ENCODE data around the gene FLRT1. TPM values are rescaled to one million over a fixed set of nuclear protein-coding genes. Genes with fewer than 3 reads are reported as not detected.

Gene FLRT1
- total RNA-seq, 4 donors from 2014 or later: 0.32 to 1.4 (median 0.90) TPM

DNA sequence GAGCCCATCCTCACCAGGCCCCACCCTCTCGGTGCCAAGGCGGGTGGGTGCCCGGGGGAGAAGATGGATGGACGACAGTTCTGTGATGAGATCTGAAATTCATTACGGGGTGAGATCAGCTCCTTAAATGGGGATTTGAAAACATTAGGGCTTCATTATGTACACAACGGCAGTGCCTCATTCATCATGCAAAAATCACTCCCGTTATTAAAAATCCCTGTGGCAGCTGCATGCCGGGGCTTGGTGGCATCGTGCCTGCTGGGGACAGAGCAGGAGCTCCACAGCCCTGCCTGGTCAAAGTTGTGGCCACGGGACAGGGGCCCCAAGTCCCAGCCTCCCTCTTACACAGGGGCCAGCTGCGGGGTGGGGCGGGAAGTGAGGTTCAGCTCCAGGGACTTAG lies 29.3 kb upstream of the FLRT1 start:
- in situ Hi-C loops (cut with MboI; ENCODE audit: low pct_ligation_motif_present in 1 of 4, low pct_unique_long_range_greater_than_20kb in 1 of 4, low sequenced_read_pairs in 3 of 4) (loop anchor here in 1 of 4 donors (10.0 kb wide), 1 partner anchor 138 kb away; no protein-coding TSS in a partner anchor), intact Hi-C loops (cut with DNase I; ENCODE audit: low total_unique reads) (no loop called here)
- DNase-seq: no peak
- Histone ChIP-seq H3K27me3 (peaks cover 9% of the 10 kb centered on the region), H3K4me3 (no peak overlapping the region), H3K36me3 (no peaks in the 10 kb centered on the region), H3K4me1 (peaks cover 0 to 17% (median 13%) of the 10 kb centered on the region in 4 donors), H3K27ac (no peak overlapping the region), H3K9me3 (no peaks in the 10 kb centered on the region)
- 62 to 63% methylated on average over 10 to 12 of the region's 12 CpGs for WGBS, 2 donors (ENCODE audit: low coverage in 1 of 2)
- TF ChIP-seq EP300 (IDR thresholded peaks at IDR 0.05; ENCODE audit: low read depth) (no peak), CTCF (IDR thresholded peaks at IDR 0.05) (no peak), POLR2AphosphoS5 (IDR thresholded peaks at IDR 0.05) (no peak), POLR2A (IDR thresholded peaks at IDR 0.05) (no peak)

DNA sequence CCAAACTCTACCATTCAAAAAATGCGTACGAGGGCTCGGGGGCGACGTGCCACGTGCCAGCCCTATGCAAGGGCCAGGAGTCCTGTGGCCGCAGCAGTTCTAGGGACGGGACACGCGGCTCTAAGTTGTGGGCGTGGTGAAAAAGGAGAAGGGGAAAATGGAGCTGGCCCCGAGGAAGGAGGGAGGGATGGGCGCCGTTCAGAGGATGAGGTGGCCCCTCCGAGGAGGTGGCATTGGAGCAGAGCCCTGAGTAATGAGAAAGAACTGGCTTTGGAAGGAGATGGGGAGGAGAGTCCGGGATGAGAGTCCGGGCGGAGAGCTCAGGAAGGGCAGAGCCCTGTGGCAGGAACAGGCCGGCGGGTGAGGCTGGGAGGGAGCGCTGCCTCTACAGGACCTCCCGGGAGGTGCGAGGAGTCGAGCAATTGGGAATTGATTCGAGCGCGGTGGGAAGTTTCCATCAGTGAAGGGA lies 28.5 kb upstream of the FLRT1 start:
- no peaks in the 10 kb centered on the region for H3K36me3 ChIP-seq
- peaks cover 0 to 17% (median 13%) of the 10 kb centered on the region in 4 donors for H3K4me1 ChIP-seq
- TF ChIP-seq EP300 (IDR thresholded peaks at IDR 0.05; ENCODE audit: low read depth) (no peak), CTCF (IDR thresholded peaks at IDR 0.05) (no peak), POLR2AphosphoS5 (IDR thresholded peaks at IDR 0.05) (no peak), POLR2A (IDR thresholded peaks at IDR 0.05) (no peak)
- H3K4me3 ChIP-seq: peak overlapping the region in 3 of 4 donors; percentile 5 to 48 (median 21)
- peaks cover 9% of the 10 kb centered on the region for H3K27me3 ChIP-seq
- in situ Hi-C loops (cut with MboI; ENCODE audit: low pct_ligation_motif_present in 1 of 4, low pct_unique_long_range_greater_than_20kb in 1 of 4, low sequenced_read_pairs in 3 of 4): loop anchor here in 1 of 4 donors (10.0 kb wide), 1 partner anchor 138 kb away; no protein-coding TSS in a partner anchor
- intact Hi-C loops (cut with DNase I; ENCODE audit: low total_unique reads): no loop called here
- H3K27ac ChIP-seq: peak overlapping the region in 2 of 4 donors; percentile 22 to 55
- 3% methylated on average over 26 of the region's 27 CpGs; no CpG with 5 or more reads in 1 of the 2 donors for WGBS, 2 donors (ENCODE audit: low coverage in 1 of 2)
- no peak for DNase-seq
- H3K9me3 ChIP-seq: no peaks in the 10 kb centered on the region

DNA sequence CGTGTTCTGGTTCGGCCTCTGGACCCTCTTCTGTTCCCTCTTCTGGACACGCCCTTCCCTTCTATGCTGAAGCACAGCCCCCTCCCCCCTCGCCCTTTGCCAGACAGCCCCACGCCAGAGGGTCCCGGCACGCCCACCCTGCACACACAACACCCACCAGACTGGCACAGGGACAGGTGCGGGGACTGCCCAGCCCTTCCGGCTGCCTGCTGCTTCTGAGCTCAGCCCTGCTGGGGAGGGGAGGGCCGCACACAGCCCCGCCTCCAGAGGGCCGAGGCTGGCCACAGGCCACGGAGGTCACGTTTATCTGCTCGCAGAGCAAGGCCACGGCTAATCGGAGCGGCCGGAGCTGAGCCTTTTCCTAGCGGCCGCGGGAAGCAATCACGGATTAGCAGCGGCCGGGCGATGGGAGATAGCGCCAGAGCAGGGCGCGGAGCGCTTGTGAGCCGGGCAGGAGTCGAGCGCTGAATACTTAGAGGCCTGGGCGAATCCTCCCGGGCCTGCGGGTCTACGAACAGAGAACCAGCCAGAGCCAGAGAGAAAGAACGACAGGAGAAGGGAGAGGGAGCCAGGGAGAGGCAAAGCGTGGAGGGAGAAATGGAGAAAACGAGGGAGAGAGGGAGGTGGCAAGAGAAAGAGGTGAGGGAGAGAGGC lies 28.0 kb upstream of the FLRT1 start:
- Histone ChIP-seq H3K27ac (peak overlapping the region in 2 of 4 donors; percentile 22 to 55), H3K4me3 (peak overlapping the region in 3 of 4 donors; percentile 5 to 48 (median 21)), H3K4me1 (peaks cover 0 to 17% (median 13%) of the 10 kb centered on the region in 4 donors), H3K9me3 (no peaks in the 10 kb centered on the region), H3K27me3 (peaks cover 9% of the 10 kb centered on the region), H3K36me3 (no peaks in the 10 kb centered on the region)
- WGBS, 2 donors (ENCODE audit: low coverage in 1 of 2): 6% methylated on average over 37 of the region's 40 CpGs; no CpG with 5 or more reads in 1 of the 2 donors
- TF ChIP-seq CTCF (IDR thresholded peaks at IDR 0.05): peak in 4 of 5 experiments; percentile 17 to 51 (median 31)
- no peak for TF ChIP-seq POLR2A (IDR thresholded peaks at IDR 0.05)
- TF ChIP-seq EP300 (IDR thresholded peaks at IDR 0.05; ENCODE audit: low read depth): no peak
- TF ChIP-seq POLR2AphosphoS5 (IDR thresholded peaks at IDR 0.05): no peak
- peak; percentile 65 for DNase-seq
- intact Hi-C loops (cut with DNase I; ENCODE audit: low total_unique reads) (no loop called here), in situ Hi-C loops (cut with MboI; ENCODE audit: low pct_ligation_motif_present in 1 of 4, low pct_unique_long_range_greater_than_20kb in 1 of 4, low sequenced_read_pairs in 3 of 4) (loop anchor here in 1 of 4 donors (10.0 kb wide), 1 partner anchor 137 kb away; no protein-coding TSS in a partner anchor)

GRCh38 chr11:64008283-64008913 lies 27.3 kb upstream of the FLRT1 start:
- no peak for TF ChIP-seq POLR2AphosphoS5 (IDR thresholded peaks at IDR 0.05)
- 40 to 89% methylated on average over 2 to 26 of the region's 26 CpGs for WGBS, 2 donors (ENCODE audit: low coverage in 1 of 2)
- in situ Hi-C loops (cut with MboI; ENCODE audit: low pct_ligation_motif_present in 1 of 4, low pct_unique_long_range_greater_than_20kb in 1 of 4, low sequenced_read_pairs in 3 of 4) (loop anchor here in 1 of 4 donors (10.0 kb wide), 1 partner anchor 136 kb away; no protein-coding TSS in a partner anchor), intact Hi-C loops (cut with DNase I; ENCODE audit: low total_unique reads) (no loop called here)
- Histone ChIP-seq H3K9me3 (no peaks in the 10 kb centered on the region), H3K27ac (peak overlapping the region in 2 of 4 donors; percentile 22 to 55), H3K4me3 (peak overlapping the region in 1 of 4 donors; percentile 48), H3K36me3 (no peaks in the 10 kb centered on the region), H3K27me3 (peaks cover 9% of the 10 kb centered on the region), H3K4me1 (peaks cover 0 to 17% (median 13%) of the 10 kb centered on the region in 4 donors)
- no peak for DNase-seq
